Stomach (tissue), 4 donors: ENCODE results near the gene PGM5.
"Not testable (repeated sequence)": the region's sequence is repeated elsewhere in the genome, so short reads cannot be mapped to it uniquely, and the experiment has no call there.

Experiments used
- CTCF ChIP-seq, 7 experiments: fragments of 450-650 bp in 4 of 7; fragments of 200-600 bp in 3 of 7; sonication (generic) in 3 of 7; IDR thresholded peaks; one replicate each; pipeline ENCODE4 v1.5.1; 2016 to 2019; ENCODE audit warnings: antibody characterized with exemption in 7 of 7, control low read depth in 2 of 7, mild to moderate bottlenecking in 1 of 7
- EP300 ChIP-seq: sonication (generic); formaldehyde crosslinking; IDR thresholded peaks from one replicate; pipeline ENCODE4 v1.6.1; 2017; ENCODE audit warnings: antibody characterized with exemption
- POLR2A ChIP-seq, 4 donors: fragments of 450-650 bp; IDR thresholded peaks; one replicate each; pipeline ENCODE4 v1.6.1; 2016; ENCODE audit warnings: antibody characterized with exemption in 4 of 4, control low read depth in 2 of 4, mild to moderate bottlenecking in 1 of 4, moderate library complexity in 1 of 4
- POLR2AphosphoS5 ChIP-seq, 3 donors: sonication (generic); formaldehyde crosslinking; IDR thresholded peaks; one replicate each; pipeline ENCODE4 v1.6.1; 2016; ENCODE audit warnings: antibody characterized with exemption in 3 of 3

- not testable (repeated sequence) for TF ChIP-seq CTCF (IDR thresholded peaks at IDR 0.05); POLR2A (IDR thresholded peaks at IDR 0.05); POLR2AphosphoS5 (IDR thresholded peaks at IDR 0.05); EP300
Observed at GRCh38 chr9:68415065-68415464, 58.7 kb downstream of the PGM5 start.
